Measurements from ENCODE around the gene TRAF5.

TRAF5 gene

DNA sequence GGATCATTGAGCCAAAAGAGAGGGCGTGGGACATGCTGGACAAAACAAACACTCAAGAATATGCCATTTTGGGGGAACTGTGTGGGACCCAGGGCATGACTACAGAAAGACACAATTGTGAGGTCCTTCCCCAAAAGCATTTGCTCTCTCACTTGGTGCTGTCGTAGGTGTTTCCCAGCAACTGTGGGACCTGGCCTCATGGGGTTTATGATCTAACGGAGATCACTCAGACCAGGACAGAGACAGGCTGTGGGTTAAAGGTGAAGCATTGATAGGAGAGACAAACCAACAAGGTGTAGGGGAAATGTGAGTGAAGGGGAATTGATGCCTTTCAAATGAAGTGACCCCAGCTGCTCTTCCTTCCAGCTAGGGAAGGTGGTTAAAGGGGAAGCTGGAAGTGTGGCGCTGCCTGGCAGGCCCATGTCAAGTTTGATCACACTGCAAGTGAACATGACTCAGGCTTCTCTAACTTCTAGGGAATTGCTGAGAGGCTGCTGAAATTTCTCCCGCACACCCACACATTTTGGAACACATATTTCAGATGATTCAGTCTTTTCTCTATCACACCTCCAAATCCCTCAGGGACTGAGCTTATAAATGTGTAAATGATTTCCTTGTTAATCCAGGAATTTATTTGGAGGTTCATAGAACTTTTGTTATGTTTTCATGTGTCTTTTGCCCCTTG is 30.2 kb downstream of the TRAF5 start:
- DNase-seq, result no peak
- peaks cover 72% of the 10 kb centered on the region for H3K36me3 ChIP-seq
- TF ChIP-seq, protein P1, sequence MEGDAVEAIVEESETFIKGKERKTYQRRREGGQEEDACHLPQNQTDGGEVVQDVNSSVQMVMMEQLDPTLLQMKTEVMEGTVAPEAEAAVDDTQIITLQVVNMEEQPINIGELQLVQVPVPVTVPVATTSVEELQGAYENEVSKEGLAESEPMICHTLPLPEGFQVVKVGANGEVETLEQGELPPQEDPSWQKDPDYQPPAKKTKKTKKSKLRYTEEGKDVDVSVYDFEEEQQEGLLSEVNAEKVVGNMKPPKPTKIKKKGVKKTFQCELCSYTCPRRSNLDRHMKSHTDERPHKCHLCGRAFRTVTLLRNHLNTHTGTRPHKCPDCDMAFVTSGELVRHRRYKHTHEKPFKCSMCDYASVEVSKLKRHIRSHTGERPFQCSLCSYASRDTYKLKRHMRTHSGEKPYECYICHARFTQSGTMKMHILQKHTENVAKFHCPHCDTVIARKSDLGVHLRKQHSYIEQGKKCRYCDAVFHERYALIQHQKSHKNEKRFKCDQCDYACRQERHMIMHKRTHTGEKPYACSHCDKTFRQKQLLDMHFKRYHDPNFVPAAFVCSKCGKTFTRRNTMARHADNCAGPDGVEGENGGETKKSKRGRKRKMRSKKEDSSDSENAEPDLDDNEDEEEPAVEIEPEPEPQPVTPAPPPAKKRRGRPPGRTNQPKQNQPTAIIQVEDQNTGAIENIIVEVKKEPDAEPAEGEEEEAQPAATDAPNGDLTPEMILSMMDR (IDR thresholded peaks at IDR 0.05; ENCODE audit: low read depth, low read length), result no peak
- H3K27me3 ChIP-seq (ENCODE audit: insufficient read depth, low read depth, severe bottlenecking), result no peaks in the 10 kb centered on the region
- no peak overlapping the region for H3K4me3 ChIP-seq (ENCODE audit: low read depth, low read length)
- H3K27ac ChIP-seq, result no peak overlapping the region
- no peaks in the 10 kb centered on the region for H3K9me3 ChIP-seq (ENCODE audit: severe bottlenecking)

DNA sequence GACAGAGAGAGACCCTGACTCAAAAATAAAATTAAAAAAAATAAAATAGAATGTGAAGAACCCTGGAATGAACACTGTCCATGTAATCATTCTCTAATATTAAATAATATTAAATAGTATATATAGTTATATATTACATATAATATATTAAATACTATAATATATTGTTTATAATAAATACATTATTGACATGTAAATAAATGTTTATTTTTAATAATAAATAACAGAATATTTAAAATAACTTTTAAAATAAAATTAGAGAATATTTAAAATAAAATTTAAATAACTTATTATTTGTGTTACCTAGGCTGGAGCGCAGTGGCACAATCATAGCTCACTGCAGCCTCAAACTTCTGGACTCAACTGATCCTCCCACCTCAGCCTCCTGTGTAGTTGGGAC is 32.1 kb downstream of the TRAF5 start:
- TF ChIP-seq, protein P1 (IDR thresholded peaks at IDR 0.05; ENCODE audit: low read depth, low read length), result no peak
- H3K27ac ChIP-seq, result no peak overlapping the region
- no peak for DNase-seq
- peaks cover 79% of the 10 kb centered on the region for H3K36me3 ChIP-seq
- H3K27me3 ChIP-seq (ENCODE audit: insufficient read depth, low read depth, severe bottlenecking), result no peaks in the 10 kb centered on the region
- no peak overlapping the region for H3K4me3 ChIP-seq (ENCODE audit: low read depth, low read length)
- no peaks in the 10 kb centered on the region for H3K9me3 ChIP-seq (ENCODE audit: severe bottlenecking)

DNA sequence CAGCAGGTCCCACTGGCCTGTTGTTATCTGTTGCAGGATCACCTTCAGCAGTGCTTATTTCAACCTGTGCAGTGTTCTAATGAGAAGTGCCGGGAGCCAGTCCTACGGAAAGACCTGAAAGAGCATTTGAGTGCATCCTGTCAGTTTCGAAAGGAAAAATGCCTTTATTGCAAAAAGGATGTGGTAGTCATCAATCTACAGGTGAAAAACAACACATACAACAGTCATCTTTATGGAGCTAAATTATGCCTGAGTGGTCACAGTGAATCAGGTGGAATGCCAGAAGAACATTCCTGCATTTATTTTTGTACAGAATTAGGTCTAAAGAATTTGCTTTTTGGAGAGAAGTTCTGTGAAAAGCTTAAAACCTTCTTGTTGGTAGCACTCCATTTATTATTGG is 33.2 kb downstream of the TRAF5 start:
- H3K27ac ChIP-seq, result no peak overlapping the region
- TF ChIP-seq, protein P1 (IDR thresholded peaks at IDR 0.05; ENCODE audit: low read depth, low read length), result no peak
- peaks cover 69% of the 10 kb centered on the region for H3K36me3 ChIP-seq
- no peak overlapping the region for H3K4me3 ChIP-seq (ENCODE audit: low read depth, low read length)
- no peak for DNase-seq
- H3K27me3 ChIP-seq (ENCODE audit: insufficient read depth, low read depth, severe bottlenecking), result no peaks in the 10 kb centered on the region
- H3K9me3 ChIP-seq (ENCODE audit: severe bottlenecking), result no peaks in the 10 kb centered on the region

DNA sequence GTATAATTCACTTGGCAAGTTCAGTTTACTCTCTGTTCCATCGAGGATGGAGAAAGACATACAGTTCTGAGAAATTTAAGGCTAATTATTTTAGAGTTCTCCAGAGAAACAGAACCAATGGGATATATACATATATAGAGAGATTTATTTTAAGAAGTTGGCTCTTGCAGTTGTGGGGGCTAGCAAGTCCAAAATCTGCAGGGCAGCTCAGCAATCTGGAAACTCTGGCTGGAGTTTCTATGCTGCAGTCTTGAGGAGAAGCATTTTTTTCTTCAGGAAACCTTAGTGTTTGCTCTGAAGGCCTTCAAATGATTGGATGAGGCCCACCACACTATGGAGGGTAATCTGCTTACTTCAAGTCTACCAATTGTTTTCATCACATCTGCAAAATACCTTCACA is 34.6 kb downstream of the TRAF5 start:
- DNase-seq, result no peak
- Histone ChIP-seq H3K27ac (no peak overlapping the region), H3K36me3 (peaks cover 66% of the 10 kb centered on the region), H3K27me3 (ENCODE audit: insufficient read depth, low read depth, severe bottlenecking) (no peaks in the 10 kb centered on the region), H3K4me3 (ENCODE audit: low read depth, low read length) (no peak overlapping the region), H3K9me3 (ENCODE audit: severe bottlenecking) (no peaks in the 10 kb centered on the region)
- TF ChIP-seq, protein P1 (IDR thresholded peaks at IDR 0.05; ENCODE audit: low read depth, low read length), result no peak

DNA sequence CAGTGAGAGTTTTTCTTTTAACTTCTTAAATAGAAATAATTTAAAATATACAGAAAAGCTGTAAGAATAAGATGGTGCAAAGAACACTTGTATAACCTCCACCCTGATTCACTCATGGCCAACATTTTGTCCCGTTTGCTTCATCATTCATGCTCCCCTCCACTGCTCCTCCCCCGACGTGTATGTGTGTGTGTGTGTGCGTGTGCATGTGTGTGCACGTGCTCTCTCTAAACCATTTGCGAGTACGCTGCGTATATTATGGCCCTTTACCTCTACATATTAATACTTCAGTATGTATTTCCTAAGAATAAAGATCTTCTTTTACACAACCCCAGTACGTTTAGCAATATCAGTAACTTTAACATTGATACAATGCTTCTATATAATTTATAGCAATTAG is 43.0 kb downstream of the TRAF5 start:
- peaks cover 29% of the 10 kb centered on the region for H3K36me3 ChIP-seq
- H3K27me3 ChIP-seq (ENCODE audit: insufficient read depth, low read depth, severe bottlenecking), result no peaks in the 10 kb centered on the region
- H3K9me3 ChIP-seq (ENCODE audit: severe bottlenecking), result no peaks in the 10 kb centered on the region
- H3K4me3 ChIP-seq (ENCODE audit: low read depth, low read length), result no peak overlapping the region
- TF ChIP-seq, protein P1 (IDR thresholded peaks at IDR 0.05; ENCODE audit: low read depth, low read length), result no peak
- DNase-seq, result no peak
- no peak overlapping the region for H3K27ac ChIP-seq

DNA sequence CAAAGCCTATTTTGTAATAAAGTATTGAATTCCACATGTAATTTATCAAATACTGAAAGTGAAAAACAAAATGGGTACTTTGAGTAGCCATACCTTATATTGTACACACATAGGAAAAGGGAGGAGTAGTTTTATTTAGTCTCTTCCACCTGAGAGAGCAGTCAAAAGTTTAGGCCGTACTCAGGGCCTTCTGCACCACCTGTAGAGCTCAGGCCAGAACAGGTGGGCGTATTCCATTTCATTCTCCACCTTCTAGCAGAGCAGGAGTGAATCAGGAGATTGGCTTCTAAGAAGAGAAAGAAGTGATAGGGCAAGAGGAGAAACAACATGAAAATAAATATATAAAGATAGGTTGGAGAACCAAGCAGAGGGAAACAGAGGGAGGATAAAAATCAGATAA is 44.0 kb downstream of the TRAF5 start:
- Histone ChIP-seq H3K36me3 (peaks cover 26% of the 10 kb centered on the region), H3K27ac (no peak overlapping the region), H3K4me3 (ENCODE audit: low read depth, low read length) (no peak overlapping the region), H3K9me3 (ENCODE audit: severe bottlenecking) (no peaks in the 10 kb centered on the region), H3K27me3 (ENCODE audit: insufficient read depth, low read depth, severe bottlenecking) (no peaks in the 10 kb centered on the region)
- no peak for DNase-seq
- TF ChIP-seq, protein P1 (IDR thresholded peaks at IDR 0.05; ENCODE audit: low read depth, low read length), result no peak

Measured in WERI-Rb-1 (cell line).